ENCODE measurements around the gene TMC4.
"Not testable (repeated sequence)": the region's sequence is repeated elsewhere in the genome, so short reads cannot be mapped to it uniquely, and the experiment has no call there.

Gene TMC4

GRCh38 chr19:54172471-54173358 is at the start of gene TMC4:
TSS of gene TMC4 (minus strand) at chr19:54173160. CDS start at chr19:54173117, 43 bp downstream.
- no peak for DNase-seq

- DNase-seq, result not testable (repeated sequence)
These were observed 49.0 kb upstream of the TMC4 start for GRCh38 chr19:54221947-54222346.

GRCh38 chr19:54219702-54220101 is 46.7 kb upstream of the TMC4 start:
- not testable (repeated sequence) for DNase-seq

GRCh38 chr19:54218960-54219661 is 46.2 kb upstream of the TMC4 start:
- no peak for DNase-seq

GRCh38 chr19:54218259-54218658 is 45.3 kb upstream of the TMC4 start:
- no peak for DNase-seq

GRCh38 chr19:54217517-54218247 is 44.7 kb upstream of the TMC4 start:
- DNase-seq, result not testable (repeated sequence)

GRCh38 chr19:54216869-54217268 is 43.9 kb upstream of the TMC4 start:
- no peak for DNase-seq

- not testable (repeated sequence) for DNase-seq
These were observed 41.8 kb upstream of the TMC4 start for GRCh38 chr19:54214734-54215133.

- DNase-seq, result not testable (repeated sequence)
These were observed 41.3 kb upstream of the TMC4 start for GRCh38 chr19:54214217-54214616.

GRCh38 chr19:54211235-54211634 is 38.3 kb upstream of the TMC4 start:
- no peak for DNase-seq

GRCh38 chr19:54209811-54210494 is 37.0 kb upstream of the TMC4 start:
- DNase-seq, result no peak

- no peak for DNase-seq
These were observed 36.3 kb upstream of the TMC4 start for GRCh38 chr19:54209058-54209810.

GRCh38 chr19:54208784-54209057 is 35.8 kb upstream of the TMC4 start:
- DNase-seq, result no peak

GRCh38 chr19:54207983-54208783 is 35.2 kb upstream of the TMC4 start:
- no peak for DNase-seq

- DNase-seq, result no peak
These were observed 34.7 kb upstream of the TMC4 start for GRCh38 chr19:54207676-54207982.

- DNase-seq, result not testable (repeated sequence)
These were observed 34.2 kb upstream of the TMC4 start for GRCh38 chr19:54207193-54207592.

GRCh38 chr19:54206831-54207177 is 33.8 kb upstream of the TMC4 start:
- no peak for DNase-seq

- DNase-seq, result no peak
These were observed 33.3 kb upstream of the TMC4 start for GRCh38 chr19:54206030-54206830.

- DNase-seq, result no peak
These were observed 32.0 kb upstream of the TMC4 start for GRCh38 chr19:54204767-54205468.

- DNase-seq, result no peak
These were observed 30.2 kb upstream of the TMC4 start for GRCh38 chr19:54203151-54203611.

All from activated gamma-delta T cell treated with Interleukin-2 at 50 U/mL for 16 hours (primary cell).